Breast epithelium (tissue), 3 donors: ENCODE measurements around the gene FSTL4.

Experiments
- CTCF ChIP-seq, 3 donors: fragments of 450-650 bp; IDR thresholded peaks; one replicate each; pipeline ENCODE4 v1.5.1; 2016 to 2017; ENCODE audit warnings: antibody characterized with exemption in 3 of 3, mild to moderate bottlenecking in 3 of 3, moderate library complexity in 3 of 3
- POLR2A ChIP-seq: fragments of 450-650 bp; IDR thresholded peaks from one replicate; pipeline ENCODE4 v1.6.1; 2016; ENCODE audit warnings: antibody characterized with exemption, mild to moderate bottlenecking, moderate library complexity

- TF ChIP-seq POLR2A (no peak), CTCF (IDR thresholded peaks at IDR 0.05) (no peak)
Measured at GRCh38 chr5:133294380-133294779, 318.0 kb downstream of the FSTL4 start.
